ENCODE results near the gene BLM.

BLM gene

GRCh38 chr15:90710436-90711027 is 6.6 kb upstream of the BLM start:
- no peak overlapping the region for H3K23ac ChIP-seq (ENCODE audit: low read length in 2 of 2)
- H3K9ac ChIP-seq (ENCODE audit: low read length), result no peak overlapping the region
- H2AK5ac ChIP-seq (ENCODE audit: low read length, severe bottlenecking), result no peak overlapping the region
- H4K8ac ChIP-seq (ENCODE audit: low read length), result no peak overlapping the region
- H2AFZ ChIP-seq (ENCODE audit: low read depth, low read length), result no peak overlapping the region
- no peak overlapping the region for H2BK15ac ChIP-seq (ENCODE audit: low read depth, poor library complexity, severe bottlenecking)
- no peaks in the 10 kb centered on the region for H3K9me3 ChIP-seq (ENCODE audit: control insufficient read depth, low read length)
- H3K14ac ChIP-seq (ENCODE audit: low read length in 2 of 2), result no peak overlapping the region
- WGBS, result 81% methylated on average over 7 of the region's 7 CpGs
- no peak overlapping the region for H2BK5ac ChIP-seq (ENCODE audit: low read depth, low read length, poor library complexity, severe bottlenecking)
- no peak for DNase-seq
- H2BK12ac ChIP-seq (ENCODE audit: low read length in 2 of 2), result no peak overlapping the region
- H3K4ac ChIP-seq (ENCODE audit: low read depth in 1 of 2, low read length in 2 of 2), result no peak overlapping the region
- H3K4me1 ChIP-seq (ENCODE audit: control insufficient read depth, insufficient read depth, low read depth, low read length), result peaks cover 1% of the 10 kb centered on the region
- H3K79me1 ChIP-seq (replicated peaks; ENCODE audit: low read length, poor library complexity, severe bottlenecking), result no peaks in the 10 kb centered on the region
- H4K91ac ChIP-seq (ENCODE audit: low read length), result no peak overlapping the region
- H3K18ac ChIP-seq (ENCODE audit: low read depth in 1 of 2, low read length in 2 of 2), result no peak overlapping the region
- no peak overlapping the region for H3K27ac ChIP-seq (ENCODE audit: low read length, poor library complexity, severe bottlenecking)
- no peaks in the 10 kb centered on the region for H3K36me3 ChIP-seq (ENCODE audit: control insufficient read depth in 1 of 2, insufficient read depth in 2 of 2, low read depth in 1 of 2, low read length in 2 of 2)
- no peak overlapping the region for H2BK120ac ChIP-seq (ENCODE audit: low read depth, low read length)
- H3K4me3 ChIP-seq (ENCODE audit: insufficient read depth in 1 of 2, low read depth in 1 of 2, low read length in 2 of 2), result no peak overlapping the region
- H3K4me2 ChIP-seq (ENCODE audit: low read length, poor library complexity, severe bottlenecking), result no peak overlapping the region
- no peaks in the 10 kb centered on the region for H3K27me3 ChIP-seq (ENCODE audit: control insufficient read depth in 1 of 2, insufficient read depth in 1 of 2, low read length in 2 of 2)

DNA sequence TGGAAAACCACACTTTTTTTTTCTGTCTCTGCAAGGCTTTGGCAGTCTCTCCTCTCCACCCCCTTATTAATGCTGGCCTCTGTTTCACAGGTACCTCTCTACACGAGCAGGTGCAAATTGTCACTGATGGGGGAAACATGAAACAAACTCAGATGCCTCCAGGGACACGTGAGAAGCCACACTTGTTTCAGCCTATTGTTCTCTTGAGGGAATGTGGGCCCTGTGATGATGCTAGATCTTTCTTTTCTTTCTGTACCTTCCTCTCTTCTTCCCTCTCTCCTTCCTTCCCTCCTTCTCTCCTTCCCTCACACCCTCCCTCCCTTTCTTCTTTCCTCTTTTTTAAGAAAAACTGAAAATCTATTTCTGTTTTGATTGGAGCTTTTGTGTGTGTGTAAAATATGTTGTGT is 5.7 kb upstream of the BLM start:
- no peaks in the 10 kb centered on the region for H3K9me3 ChIP-seq (ENCODE audit: control insufficient read depth, low read length)
- no peak overlapping the region for H2BK120ac ChIP-seq (ENCODE audit: low read depth, low read length)
- no peak overlapping the region for H3K4me3 ChIP-seq (ENCODE audit: insufficient read depth in 1 of 2, low read depth in 1 of 2, low read length in 2 of 2)
- no peak overlapping the region for H2AK5ac ChIP-seq (ENCODE audit: low read length, severe bottlenecking)
- no peak overlapping the region for H2BK15ac ChIP-seq (ENCODE audit: low read depth, poor library complexity, severe bottlenecking)
- no peak overlapping the region for H3K4ac ChIP-seq (ENCODE audit: low read depth in 1 of 2, low read length in 2 of 2)
- H2BK12ac ChIP-seq (ENCODE audit: low read length in 2 of 2), result no peak overlapping the region
- H2AFZ ChIP-seq (ENCODE audit: low read depth, low read length), result no peak overlapping the region
- H3K27ac ChIP-seq (ENCODE audit: low read length, poor library complexity, severe bottlenecking), result no peak overlapping the region
- no peak for DNase-seq
- H3K9ac ChIP-seq (ENCODE audit: low read length), result no peak overlapping the region
- H3K27me3 ChIP-seq (ENCODE audit: control insufficient read depth in 1 of 2, insufficient read depth in 1 of 2, low read length in 2 of 2), result no peaks in the 10 kb centered on the region
- H3K14ac ChIP-seq (ENCODE audit: low read length in 2 of 2), result no peak overlapping the region
- no peak overlapping the region for H3K18ac ChIP-seq (ENCODE audit: low read depth in 1 of 2, low read length in 2 of 2)
- no peaks in the 10 kb centered on the region for H3K36me3 ChIP-seq (ENCODE audit: control insufficient read depth in 1 of 2, insufficient read depth in 2 of 2, low read depth in 1 of 2, low read length in 2 of 2)
- H3K79me1 ChIP-seq (replicated peaks; ENCODE audit: low read length, poor library complexity, severe bottlenecking), result no peaks in the 10 kb centered on the region
- no peak overlapping the region for H4K8ac ChIP-seq (ENCODE audit: low read length)
- H3K4me2 ChIP-seq (ENCODE audit: low read length, poor library complexity, severe bottlenecking), result no peak overlapping the region
- H3K23ac ChIP-seq (ENCODE audit: low read length in 2 of 2), result no peak overlapping the region
- H3K4me1 ChIP-seq (ENCODE audit: control insufficient read depth, insufficient read depth, low read depth, low read length), result peaks cover under 1% of the 10 kb centered on the region
- 62% methylated on average over 2 of the region's 2 CpGs for WGBS
- H2BK5ac ChIP-seq (ENCODE audit: low read depth, low read length, poor library complexity, severe bottlenecking), result no peak overlapping the region
- H4K91ac ChIP-seq (ENCODE audit: low read length), result no peak overlapping the region

GRCh38 chr15:90711842-90712241 is 5.3 kb upstream of the BLM start:
- H3K36me3 ChIP-seq (ENCODE audit: control insufficient read depth in 1 of 2, insufficient read depth in 2 of 2, low read depth in 1 of 2, low read length in 2 of 2), result no peaks in the 10 kb centered on the region

GRCh38 chr15:90713081-90713480 is 4.1 kb upstream of the BLM start:
- 73% methylated on average over 1 of the region's 1 CpG for WGBS
- no peak overlapping the region for H3K23ac ChIP-seq (ENCODE audit: low read length in 2 of 2)
- H3K9me3 ChIP-seq (ENCODE audit: control insufficient read depth, low read length), result no peaks in the 10 kb centered on the region
- H4K91ac ChIP-seq (ENCODE audit: low read length), result no peak overlapping the region
- DNase-seq, result no peak
- H2AK5ac ChIP-seq (ENCODE audit: low read length, severe bottlenecking), result no peak overlapping the region
- H3K4me3 ChIP-seq (ENCODE audit: insufficient read depth in 1 of 2, low read depth in 1 of 2, low read length in 2 of 2), result no peak overlapping the region
- H3K4ac ChIP-seq (ENCODE audit: low read depth in 1 of 2, low read length in 2 of 2), result no peak overlapping the region
- H3K14ac ChIP-seq (ENCODE audit: low read length in 2 of 2), result no peak overlapping the region
- no peaks in the 10 kb centered on the region for H3K27me3 ChIP-seq (ENCODE audit: control insufficient read depth in 1 of 2, insufficient read depth in 1 of 2, low read length in 2 of 2)
- no peak overlapping the region for H2BK12ac ChIP-seq (ENCODE audit: low read length in 2 of 2)
- peaks cover 5% of the 10 kb centered on the region for H3K79me1 ChIP-seq (replicated peaks; ENCODE audit: low read length, poor library complexity, severe bottlenecking)
- no peak overlapping the region for H3K4me2 ChIP-seq (ENCODE audit: low read length, poor library complexity, severe bottlenecking)
- no peak overlapping the region for H2BK5ac ChIP-seq (ENCODE audit: low read depth, low read length, poor library complexity, severe bottlenecking)
- H3K18ac ChIP-seq (ENCODE audit: low read depth in 1 of 2, low read length in 2 of 2), result no peak overlapping the region
- H2AFZ ChIP-seq (ENCODE audit: low read depth, low read length), result no peak overlapping the region
- peaks cover 3% of the 10 kb centered on the region for H3K4me1 ChIP-seq (ENCODE audit: control insufficient read depth, insufficient read depth, low read depth, low read length)
- no peak overlapping the region for H2BK15ac ChIP-seq (ENCODE audit: low read depth, poor library complexity, severe bottlenecking)
- no peaks in the 10 kb centered on the region for H3K36me3 ChIP-seq (ENCODE audit: control insufficient read depth in 1 of 2, insufficient read depth in 2 of 2, low read depth in 1 of 2, low read length in 2 of 2)
- H2BK120ac ChIP-seq (ENCODE audit: low read depth, low read length), result no peak overlapping the region
- no peak overlapping the region for H4K8ac ChIP-seq (ENCODE audit: low read length)
- no peak overlapping the region for H3K9ac ChIP-seq (ENCODE audit: low read length)
- H3K27ac ChIP-seq (ENCODE audit: low read length, poor library complexity, severe bottlenecking), result no peak overlapping the region

More at GRCh38 chr15:90711842-90712241, 5.3 kb upstream of the BLM start:
- H3K4me2 ChIP-seq (ENCODE audit: low read length, poor library complexity, severe bottlenecking), result no peak overlapping the region
- H3K14ac ChIP-seq (ENCODE audit: low read length in 2 of 2), result no peak overlapping the region
- H3K18ac ChIP-seq (ENCODE audit: low read depth in 1 of 2, low read length in 2 of 2), result no peak overlapping the region
- H3K23ac ChIP-seq (ENCODE audit: low read length in 2 of 2), result no peak overlapping the region
- WGBS, result no CpG with 5 or more reads among the region's 2 CpGs
- H4K8ac ChIP-seq (ENCODE audit: low read length), result no peak overlapping the region
- H4K91ac ChIP-seq (ENCODE audit: low read length), result no peak overlapping the region
- H2BK120ac ChIP-seq (ENCODE audit: low read depth, low read length), result no peak overlapping the region
- H3K4ac ChIP-seq (ENCODE audit: low read depth in 1 of 2, low read length in 2 of 2), result no peak overlapping the region
- no peak overlapping the region for H2BK12ac ChIP-seq (ENCODE audit: low read length in 2 of 2)
- H2AFZ ChIP-seq (ENCODE audit: low read depth, low read length), result no peak overlapping the region
- H3K27ac ChIP-seq (ENCODE audit: low read length, poor library complexity, severe bottlenecking), result no peak overlapping the region
- H2BK15ac ChIP-seq (ENCODE audit: low read depth, poor library complexity, severe bottlenecking), result no peak overlapping the region
- no peak overlapping the region for H2AK5ac ChIP-seq (ENCODE audit: low read length, severe bottlenecking)
- no peaks in the 10 kb centered on the region for H3K79me1 ChIP-seq (replicated peaks; ENCODE audit: low read length, poor library complexity, severe bottlenecking)
- H2BK5ac ChIP-seq (ENCODE audit: low read depth, low read length, poor library complexity, severe bottlenecking), result no peak overlapping the region
- no peaks in the 10 kb centered on the region for H3K4me1 ChIP-seq (ENCODE audit: control insufficient read depth, insufficient read depth, low read depth, low read length)
- H3K4me3 ChIP-seq (ENCODE audit: insufficient read depth in 1 of 2, low read depth in 1 of 2, low read length in 2 of 2), result no peak overlapping the region
- no peak for DNase-seq
- H3K27me3 ChIP-seq (ENCODE audit: control insufficient read depth in 1 of 2, insufficient read depth in 1 of 2, low read length in 2 of 2), result no peaks in the 10 kb centered on the region
- H3K9me3 ChIP-seq (ENCODE audit: control insufficient read depth, low read length), result no peaks in the 10 kb centered on the region
- no peak overlapping the region for H3K9ac ChIP-seq (ENCODE audit: low read length)

Measured in mesenchymal stem cell (in vitro differentiated cells and primary cell).